Prostate gland (tissue), 2 donors: ENCODE measurements around the gene ZNF157.

Experiments used
- CTCF ChIP-seq, 4 experiments: fragments of 200-600 bp in 2 of 4; fragments of 450-650 bp in 2 of 4; sonication (generic) in 2 of 4; IDR thresholded peaks; 1 replicate in 3 of 4; 2 replicates in 1 of 4; pipeline ENCODE4 v1.5.1; 2016 to 2019; ENCODE audit warnings: antibody characterized with exemption in 4 of 4, mild to moderate bottlenecking in 2 of 4, moderate library complexity in 2 of 4
- POLR2A ChIP-seq: fragments of 450-650 bp; IDR thresholded peaks from one replicate; pipeline ENCODE4 v1.6.1; 2016; ENCODE audit warnings: antibody characterized with exemption, mild to moderate bottlenecking

GRCh38 chrX:47448165-47448806 lies 77.9 kb downstream of the ZNF157 start:
- TF ChIP-seq CTCF (IDR thresholded peaks at IDR 0.05) (no peak), POLR2A (no peak)
